HG03103 (cell line): ENCODE measurements around the gene KRTAP4-4.
"Not testable (repeated sequence)": the region's sequence is repeated elsewhere in the genome, so short reads cannot be mapped to it uniquely, and the experiment has no call there.

Experiments used
- ATAC-seq: cut with Tn5 transposase; IDR thresholded peaks from one replicate; pipeline ENCODE4 v1.9.1; 2021; ENCODE audit warnings: low read depth; ENCODE audit not compliant: unreplicated experiment

Gene KRTAP4-4

DNA sequence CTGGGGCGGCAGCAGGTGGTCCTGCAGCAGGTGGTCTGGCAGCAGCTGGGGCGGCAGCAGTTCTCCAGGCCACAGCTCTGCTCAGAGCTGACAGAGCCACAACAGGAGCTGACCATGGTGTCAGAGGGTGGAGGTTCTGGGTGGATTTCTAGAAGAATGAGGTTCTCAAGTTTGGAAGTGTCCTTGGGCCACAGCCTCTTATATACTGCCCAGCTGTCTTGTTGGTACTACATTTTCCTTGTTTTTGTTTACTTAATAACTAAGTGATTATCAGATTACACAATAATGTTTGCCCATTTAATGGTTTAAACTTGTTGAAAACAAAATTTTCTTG, 10.9 kb downstream of the KRTAP4-4 start, which contains the start of gene KRTAP4-5:
Gene KRTAP4-5, minus strand, starts transcription at position 174 of the 334 bp plus-strand sequence. Its CDS starts 58 bp downstream, at position 116.
- ATAC-seq, result no peak

DNA sequence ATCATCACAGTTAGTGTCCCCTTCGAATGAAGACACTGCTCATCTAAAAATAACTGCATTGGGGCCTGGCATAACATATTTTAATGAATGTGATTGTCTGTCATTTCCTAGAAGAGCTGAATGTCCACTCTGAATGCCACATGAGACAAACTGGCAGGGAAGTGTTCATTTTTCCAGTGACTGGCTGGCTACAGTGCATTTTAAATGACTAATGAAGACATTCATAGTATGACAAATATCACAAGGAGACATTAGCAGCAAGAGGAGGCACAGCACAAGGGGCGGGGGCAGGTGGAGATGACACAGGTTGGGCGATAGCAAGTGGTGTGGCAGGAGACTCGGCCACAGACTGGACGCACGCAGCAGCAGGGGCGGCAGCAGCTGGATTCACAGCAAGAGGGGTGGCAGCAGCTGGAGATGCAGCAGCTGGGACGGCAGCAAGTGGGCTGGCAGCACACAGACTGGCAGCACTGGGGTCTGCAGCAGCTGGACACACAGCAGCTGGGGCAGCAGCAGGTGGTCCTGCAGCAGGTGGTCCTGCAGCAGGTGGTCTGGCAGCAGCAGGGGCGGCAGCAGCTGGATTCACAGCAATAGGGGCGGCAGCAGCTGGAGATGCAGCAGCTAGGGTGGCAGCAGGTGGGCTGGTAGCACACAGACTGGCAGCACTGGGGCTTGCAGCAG, 11.4 kb downstream of the KRTAP4-4 start:
- ATAC-seq, result not testable (repeated sequence)

DNA sequence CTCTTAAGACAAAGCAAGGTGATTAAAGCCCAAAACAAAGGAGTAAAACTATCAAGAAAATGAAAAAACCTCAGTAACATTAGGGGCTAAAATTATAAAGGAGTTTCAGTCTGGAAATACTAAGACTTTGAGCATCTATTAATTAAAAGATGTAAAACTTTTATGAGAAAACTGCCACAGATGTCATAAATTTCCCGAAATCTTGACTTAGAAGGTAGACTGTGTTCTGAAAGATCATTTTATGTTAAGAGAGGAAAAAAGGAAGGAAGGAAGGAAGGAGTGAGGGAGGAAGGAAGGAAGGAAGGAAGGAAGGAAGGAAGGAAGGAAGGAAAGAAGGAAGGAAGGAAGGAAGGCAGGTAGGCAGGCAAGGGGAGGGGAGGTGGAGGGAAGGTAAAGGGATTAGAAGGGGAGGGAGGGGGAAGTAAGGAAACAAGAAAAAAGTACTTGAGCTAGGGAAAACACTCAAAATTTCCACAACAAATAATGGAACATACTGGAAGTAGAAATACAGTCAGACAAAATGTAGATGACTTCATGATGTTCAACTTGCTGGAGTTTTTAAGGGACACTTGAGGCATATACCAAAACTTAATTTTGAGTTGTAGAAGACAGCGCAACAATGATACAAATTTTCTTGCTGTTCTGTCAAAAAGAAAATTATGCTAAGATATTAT, 12.9 kb downstream of the KRTAP4-4 start:
- no peak for ATAC-seq

DNA sequence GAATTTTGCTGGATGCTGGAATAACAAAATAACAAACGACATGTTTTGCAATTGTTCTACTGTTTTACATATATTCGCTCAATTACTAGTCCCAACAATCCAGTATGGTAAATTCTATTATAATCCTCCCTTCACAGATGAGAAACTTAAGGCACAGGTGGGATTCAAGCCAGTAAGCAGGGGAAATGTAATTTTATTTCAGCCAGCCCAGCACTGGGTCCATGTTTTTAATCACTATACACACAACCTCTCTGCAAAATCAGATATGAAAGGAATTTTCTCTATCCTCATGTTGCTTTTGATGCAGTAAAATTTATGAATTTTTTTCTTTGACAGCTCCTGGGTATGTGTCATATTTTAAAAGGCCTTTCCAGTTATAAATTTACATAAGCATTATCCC, 15.3 kb downstream of the KRTAP4-4 start:
- ATAC-seq, result no peak

DNA sequence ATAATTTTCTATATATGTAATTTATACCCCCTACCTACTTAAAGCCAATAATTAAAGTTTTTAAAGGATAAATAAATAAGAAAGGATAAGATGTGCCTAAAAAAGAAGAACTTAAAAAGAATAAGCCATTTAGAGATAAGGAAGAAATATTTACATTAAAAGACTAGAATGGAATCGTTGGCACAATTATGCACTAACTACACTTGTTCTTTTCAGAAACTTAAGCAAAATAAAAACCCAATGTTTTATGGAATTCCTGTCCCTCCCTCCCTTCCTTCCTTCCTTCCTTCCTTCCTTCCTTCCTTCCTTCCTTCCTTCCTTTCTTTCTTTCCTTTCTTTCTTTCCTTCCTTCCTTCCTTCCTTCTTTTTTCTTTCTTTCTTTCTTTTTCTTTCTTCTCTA, 15.7 kb downstream of the KRTAP4-4 start:
- ATAC-seq, result no peak

DNA sequence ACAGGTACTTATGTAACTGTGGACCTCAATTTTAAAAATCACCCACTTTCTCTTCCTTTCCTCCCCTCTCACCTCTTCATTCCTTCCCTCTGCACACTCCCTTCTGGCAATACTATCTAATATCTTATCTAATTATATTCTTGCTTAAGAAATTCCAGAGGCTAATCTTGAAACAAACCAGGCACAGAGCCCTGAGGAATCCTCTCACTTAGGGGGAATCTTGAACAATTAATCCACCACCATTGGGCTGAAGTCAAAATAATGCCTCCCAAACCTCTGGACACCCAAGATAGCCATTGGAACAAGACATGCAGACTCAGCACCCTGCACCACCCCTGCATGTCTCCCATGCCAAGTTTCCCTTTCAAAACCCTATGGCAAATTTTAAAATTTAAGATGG, 19.2 kb downstream of the KRTAP4-4 start:
- ATAC-seq, result no peak

DNA sequence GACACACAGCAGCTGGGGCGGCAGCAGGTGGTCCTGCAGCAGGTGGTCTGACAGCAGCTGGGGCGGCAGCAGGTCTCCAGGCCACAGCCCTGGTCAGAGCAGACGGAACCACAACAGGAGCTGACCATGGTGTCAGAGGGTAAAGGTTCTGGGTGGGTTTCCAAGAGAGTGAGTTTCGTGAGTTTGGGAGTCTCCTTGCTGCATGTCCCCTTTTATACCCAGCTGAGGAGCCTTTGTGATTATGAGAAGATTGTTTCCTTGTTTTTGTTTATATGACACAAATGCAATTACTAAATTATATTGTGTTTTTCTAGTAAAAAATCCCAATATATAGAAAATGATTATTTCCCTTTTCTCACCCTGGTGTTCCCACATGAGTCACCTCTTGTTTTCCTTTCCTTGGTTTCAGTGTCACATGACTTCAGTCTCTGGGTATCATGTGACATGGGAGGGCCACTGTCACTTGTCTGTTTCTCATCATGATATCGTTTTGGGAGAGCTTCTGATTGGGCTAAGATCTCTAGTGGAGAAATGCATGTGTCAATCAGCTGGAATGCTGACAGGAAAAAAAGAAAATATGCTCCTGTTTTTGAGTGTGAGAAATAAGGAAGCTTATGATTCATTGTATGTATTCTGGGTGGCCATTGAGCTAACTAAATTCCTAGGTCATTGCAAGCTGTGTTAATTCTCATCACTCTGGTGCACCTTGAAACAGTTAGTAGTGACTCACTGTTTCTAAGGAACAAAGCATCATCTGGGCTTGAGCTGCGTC, 20.0 kb downstream of the KRTAP4-4 start, which contains the start of gene KRTAP4-6:
Gene KRTAP4-6, minus strand, starts transcription at position 185 of the 772 bp plus-strand sequence. Its CDS starts 57 bp downstream, at position 128.
- no peak for ATAC-seq

DNA sequence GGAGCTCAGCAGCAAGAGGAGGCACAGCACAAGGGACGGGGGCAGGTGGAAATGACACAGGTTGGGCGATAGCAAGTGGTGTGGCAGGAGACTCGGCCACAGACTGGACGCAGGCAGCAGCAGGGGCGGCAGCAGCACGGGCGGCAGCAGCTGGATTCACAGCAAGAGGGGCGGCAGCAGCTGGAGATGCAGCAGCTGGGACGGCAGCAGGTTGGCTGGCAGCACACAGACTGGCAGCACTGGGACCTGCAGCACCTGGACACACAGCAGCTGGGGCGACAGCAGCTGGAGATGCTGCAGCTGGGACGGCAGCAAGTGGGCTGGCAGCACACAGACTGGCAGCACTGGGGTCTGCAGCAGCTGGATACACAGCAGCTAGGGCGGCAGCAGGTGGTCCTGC, 20.7 kb downstream of the KRTAP4-4 start:
- not testable (repeated sequence) for ATAC-seq

DNA sequence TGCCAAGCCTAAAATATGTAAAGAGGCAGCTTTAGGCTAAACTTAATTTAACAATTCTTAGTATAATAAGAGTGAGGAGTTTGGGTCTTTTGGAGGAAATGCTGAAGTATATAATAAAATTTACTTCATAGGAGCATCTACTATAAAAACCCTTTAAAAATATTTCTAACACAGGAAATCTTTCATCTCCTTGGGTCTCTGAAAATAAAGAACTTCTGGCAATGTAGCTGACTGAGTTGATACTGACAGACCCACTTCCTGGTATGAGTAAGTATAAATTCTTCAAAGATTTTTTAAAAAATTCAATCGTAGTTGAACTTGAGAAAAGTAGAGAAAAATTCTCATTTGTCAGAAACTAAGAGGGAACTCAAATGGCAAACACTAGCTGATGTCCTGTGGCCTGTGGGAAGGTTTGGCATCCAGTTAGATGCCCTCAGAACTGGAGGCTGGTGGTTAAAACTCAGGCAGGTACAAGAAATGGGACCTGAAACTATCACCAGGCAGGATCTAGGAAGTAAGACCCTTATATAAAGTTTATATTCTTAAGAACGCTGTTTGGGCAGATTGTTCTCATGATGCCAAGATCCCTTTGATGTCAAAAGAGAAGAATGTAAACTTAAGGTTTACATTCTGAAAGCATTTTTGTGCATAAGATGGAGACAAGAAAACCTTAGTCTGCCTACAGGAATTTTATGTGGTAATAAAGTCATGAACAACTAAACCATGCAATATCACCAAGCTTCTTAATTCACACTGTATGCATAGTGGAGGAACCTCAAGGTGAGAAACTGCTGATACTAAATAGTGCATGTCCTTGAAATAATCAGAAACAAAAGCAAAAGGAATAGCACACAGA, 26.4 kb downstream of the KRTAP4-4 start:
- no peak for ATAC-seq

DNA sequence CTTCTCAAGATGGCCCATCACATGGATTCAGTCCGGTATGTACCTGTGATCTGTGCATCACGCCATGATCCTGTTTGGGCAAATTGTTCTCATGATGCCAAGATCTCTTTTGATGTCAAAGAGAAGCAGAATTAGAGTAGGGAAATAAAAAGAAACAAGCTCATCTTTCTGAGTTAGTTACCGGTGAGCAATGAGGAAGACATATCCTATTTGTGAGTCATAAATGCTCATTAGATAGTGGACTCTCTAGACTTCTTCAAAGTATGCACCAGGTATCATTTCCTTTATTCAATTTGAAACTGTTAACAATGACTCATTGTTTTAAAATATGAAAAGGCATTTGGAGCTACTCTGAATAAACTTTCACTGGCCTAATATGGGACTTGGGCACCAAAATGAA, 28.6 kb downstream of the KRTAP4-4 start:
- no peak for ATAC-seq

DNA sequence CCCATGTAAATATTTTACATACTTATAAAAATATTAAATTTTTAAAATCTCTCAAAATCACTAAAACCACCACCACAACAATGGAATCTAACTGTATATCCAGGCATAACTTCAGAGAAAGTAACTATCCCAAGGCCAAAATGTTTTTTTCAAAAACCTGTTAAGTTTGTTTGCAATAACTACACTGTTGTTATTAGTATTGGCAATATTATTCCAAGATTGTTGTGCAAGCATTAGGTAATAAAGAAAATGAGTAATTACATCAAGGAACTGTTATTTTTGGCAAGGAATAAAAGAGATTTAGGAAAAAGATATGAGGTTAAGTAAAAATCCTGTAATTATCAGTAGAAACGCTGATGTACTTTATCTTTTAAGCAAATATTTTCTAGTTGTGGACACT, 33.2 kb downstream of the KRTAP4-4 start:
- no peak for ATAC-seq

DNA sequence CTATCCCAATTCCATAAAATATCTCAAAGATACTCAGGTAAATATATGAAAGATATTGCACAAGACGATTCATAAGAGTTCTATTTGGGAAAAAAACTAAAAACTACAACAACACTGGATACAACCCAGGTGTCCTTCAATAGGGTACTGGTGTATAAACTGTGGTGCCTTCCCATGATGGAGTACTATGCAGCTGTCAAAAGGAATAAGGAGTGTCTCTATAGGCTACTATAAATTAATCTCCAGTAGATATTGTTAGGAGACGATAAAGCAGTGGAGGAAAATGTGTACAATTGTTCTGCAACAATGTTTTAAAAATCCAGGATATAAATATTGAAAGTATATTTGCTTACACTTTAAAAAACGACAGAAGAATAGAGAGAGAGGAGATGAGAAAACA, 34.1 kb downstream of the KRTAP4-4 start:
- ATAC-seq, result no peak

DNA sequence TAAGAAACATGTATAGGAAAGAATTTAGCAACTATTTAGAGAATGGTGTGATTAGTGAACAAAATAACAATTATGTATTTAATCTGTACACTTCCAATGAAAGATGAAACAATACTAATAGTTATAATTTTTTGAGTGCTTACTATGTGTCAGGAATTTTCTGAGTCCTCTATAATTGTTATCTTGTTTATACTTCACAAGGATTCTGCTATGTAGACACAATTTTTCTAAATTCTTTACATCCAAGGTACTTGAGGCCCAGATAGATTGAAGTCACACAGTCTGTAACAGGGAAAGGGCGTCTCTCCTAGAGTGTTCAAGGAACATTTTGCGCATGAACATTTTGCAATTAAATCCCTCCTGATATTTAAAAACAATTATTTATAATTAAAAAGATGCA, 35.5 kb downstream of the KRTAP4-4 start:
- ATAC-seq, result no peak

DNA sequence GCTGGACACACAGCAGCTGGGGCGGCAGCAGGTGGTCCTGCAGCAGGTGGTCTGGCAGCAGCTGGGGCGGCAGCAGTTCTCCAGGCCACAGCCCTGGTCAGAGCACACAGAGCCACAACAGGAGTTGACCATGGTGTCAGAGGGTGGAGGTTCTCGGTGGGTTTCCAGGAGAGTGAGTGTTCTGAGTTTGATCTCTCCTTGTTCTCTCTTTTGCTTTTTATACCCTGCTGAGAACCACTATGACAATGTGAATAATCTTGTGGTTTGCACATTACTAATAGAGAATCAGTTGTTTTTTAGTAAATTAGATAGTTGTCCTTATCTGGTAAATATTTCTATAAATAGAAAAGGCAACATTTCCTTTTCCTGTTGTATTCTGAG, 36.6 kb downstream of the KRTAP4-4 start, which contains the start of gene KRTAP4-12:
Gene KRTAP4-12, minus strand, starts transcription at position 192 of the 381 bp plus-strand sequence. Its CDS starts 60 bp downstream, at position 132.
- not testable (repeated sequence) for ATAC-seq

DNA sequence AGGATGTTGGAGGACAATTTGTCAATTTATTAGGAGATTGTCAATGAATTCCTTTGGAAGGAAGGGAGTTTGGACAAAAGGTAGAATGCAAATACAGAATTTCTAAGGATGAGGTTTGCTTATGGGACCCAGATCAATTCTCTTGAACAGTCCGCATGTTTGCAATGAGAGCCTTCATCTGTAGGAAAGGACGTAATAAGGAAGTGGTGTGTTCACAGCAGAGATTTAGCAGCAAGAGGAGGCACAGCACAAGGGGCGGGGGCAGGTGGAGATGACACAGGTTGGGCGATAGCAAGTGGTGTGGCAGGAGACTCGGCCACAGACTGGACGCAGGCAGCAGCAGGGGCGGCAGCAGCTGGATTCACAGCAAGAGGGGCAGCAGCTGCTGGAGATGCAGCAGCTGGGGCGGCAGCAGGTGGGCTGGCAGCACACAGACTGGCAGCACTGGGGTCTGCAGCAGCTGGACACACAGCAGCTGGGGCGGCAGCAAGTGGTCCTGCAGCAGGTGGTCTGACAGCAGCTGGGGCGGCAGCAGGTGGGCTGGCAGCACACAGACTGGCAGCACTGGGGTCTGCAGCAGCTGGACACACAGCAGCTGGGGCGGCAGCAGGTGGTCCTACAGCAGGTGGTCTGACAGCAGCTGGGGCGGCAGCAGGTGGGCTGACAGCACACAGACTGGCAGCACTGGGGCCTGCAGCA, 37.1 kb downstream of the KRTAP4-4 start:
- not testable (repeated sequence) for ATAC-seq

DNA sequence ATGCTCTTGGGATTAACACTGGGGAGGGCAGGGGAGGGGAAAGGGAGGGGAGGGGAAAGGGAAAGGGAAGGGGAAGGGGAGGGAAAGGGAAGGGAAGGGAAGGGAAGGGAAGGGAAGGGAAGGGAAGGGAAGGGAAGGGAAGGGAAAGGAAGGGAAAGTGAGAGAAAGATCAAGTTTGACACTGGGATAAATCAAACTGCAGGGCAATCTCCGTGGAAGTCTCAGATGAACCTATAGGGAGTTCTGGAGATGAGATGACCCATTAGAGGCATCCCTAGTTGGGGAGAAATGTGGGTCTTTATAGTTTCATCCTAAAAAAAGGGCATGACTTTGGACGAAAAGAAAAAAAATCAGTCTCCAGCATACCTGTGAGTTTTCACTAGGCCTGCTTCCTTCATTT, 38.8 kb downstream of the KRTAP4-4 start:
- no peak for ATAC-seq

DNA sequence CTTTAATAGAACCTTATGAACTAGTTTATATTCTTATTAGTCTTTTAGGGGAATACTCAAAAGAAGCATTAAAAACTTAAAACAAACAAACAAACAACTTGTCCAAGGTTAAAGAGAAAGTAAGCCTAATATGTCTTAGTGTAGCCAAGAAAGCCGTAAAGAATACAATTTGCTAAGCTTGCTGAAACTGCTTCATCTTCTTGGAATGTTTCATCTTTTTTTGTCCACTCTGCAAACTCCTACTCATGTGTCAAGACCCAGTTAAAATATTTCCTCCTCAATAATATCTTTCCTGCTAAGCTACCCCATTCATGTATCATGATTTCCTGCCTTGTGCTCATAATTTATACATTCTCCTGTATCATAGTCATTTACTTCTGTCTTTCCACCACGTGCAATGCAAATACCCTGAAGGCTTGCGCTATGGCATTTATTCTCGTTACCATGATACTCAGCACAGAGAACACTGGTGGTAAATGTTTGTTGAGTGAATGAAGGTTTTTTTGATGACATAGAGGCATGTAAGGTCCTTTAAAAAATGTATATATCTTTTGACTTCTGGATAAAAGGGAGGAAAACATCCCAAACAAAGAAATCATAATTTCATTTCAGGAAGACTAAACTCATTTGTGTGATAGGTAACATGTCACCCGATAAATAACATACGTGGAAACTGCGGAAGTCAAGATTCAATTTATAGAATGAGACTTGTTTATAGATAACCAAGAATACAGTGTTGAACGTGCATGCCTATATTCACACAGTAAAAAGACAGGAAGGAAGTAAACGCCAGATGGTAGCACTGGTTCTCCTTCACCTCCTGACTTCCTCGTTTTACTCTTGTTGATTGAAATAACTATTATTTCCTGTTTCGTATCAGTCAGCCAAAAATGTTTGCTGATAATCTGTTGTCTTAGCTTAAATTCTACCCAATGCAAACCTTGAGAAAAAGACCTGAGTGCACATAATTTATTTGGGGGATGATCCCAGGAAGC, 40.6 kb downstream of the KRTAP4-4 start:
- not testable (repeated sequence) for ATAC-seq

DNA sequence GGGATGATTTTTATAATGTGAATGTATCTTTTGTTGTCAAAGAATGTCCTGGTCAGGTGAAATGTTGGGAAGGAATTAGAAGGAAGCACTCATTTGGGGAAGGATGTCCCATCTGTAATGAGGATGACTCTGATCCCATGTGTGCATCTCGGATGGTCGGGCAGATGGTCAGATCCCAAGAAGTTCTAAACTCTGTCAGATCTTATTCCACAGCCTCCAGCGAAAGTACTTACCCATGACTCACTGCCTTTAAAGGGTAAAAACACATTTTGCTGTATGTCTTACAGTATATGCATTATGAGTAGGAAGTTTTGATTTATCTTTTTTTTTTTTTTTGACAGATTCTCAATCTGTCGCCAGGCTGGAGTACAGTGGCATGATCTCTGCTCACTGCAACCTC, 41.8 kb downstream of the KRTAP4-4 start:
- ATAC-seq, result no peak
